ENCODE measurements around the gene MIPOL1. TPM values are rescaled to one million over a fixed set of nuclear protein-coding genes. Genes with fewer than 3 reads are reported as not detected.

MIPOL1 gene
- total and polyA plus RNA-seq, 2 of the 13 experiments (the other 11 are each of a cell fraction or from before 2014, with no cell fraction given) = 8.6 to 34.2 TPM

- TF ChIP-seq ELK4 (CRISPR knock-in tag; IDR thresholded peaks at IDR 0.05; ENCODE audit: borderline replicate concordance) (no peak), NR3C1 (CRISPR knock-in tag; IDR thresholded peaks at IDR 0.05) (no peak), LCORL (IDR thresholded peaks at IDR 0.05) (no peak), LCORL (CRISPR knock-in tag; IDR thresholded peaks at IDR 0.05) (peak; percentile 58; the same call in 1 of the 2 replicates), ZNF460 (CRISPR knock-in tag; IDR thresholded peaks at IDR 0.05; ENCODE audit: borderline replicate concordance) (no peak), THAP8 (CRISPR knock-in tag; IDR thresholded peaks at IDR 0.05; ENCODE audit: borderline replicate concordance) (no peak), FOXO4 (CRISPR knock-in tag; conservative IDR thresholded peaks at IDR 0.05) (peak; percentile 95; the same call in 1 of the 2 replicates), ZEB1 (IDR thresholded peaks at IDR 0.05; ENCODE audit: insufficient replicate concordance, low read depth) (no peak), ZNF674 (CRISPR knock-in tag; IDR thresholded peaks at IDR 0.05; ENCODE audit: low read depth) (0 out of 2 replicates have a peak, but pooled peaks have one; percentile 5), HOXA9 (CRISPR knock-in tag; IDR thresholded peaks at IDR 0.05; ENCODE audit: borderline replicate concordance) (no peak), BORCS8-MEF2B (CRISPR knock-in tag; IDR thresholded peaks at IDR 0.05) (no peak; the same call in 1 of the 2 replicates), ZNF232 (CRISPR knock-in tag; IDR thresholded peaks at IDR 0.05; ENCODE audit: borderline replicate concordance) (0 out of 2 replicates have a peak, but pooled peaks have one; percentile 22)
- TF ChIP-seq, protein P1, sequence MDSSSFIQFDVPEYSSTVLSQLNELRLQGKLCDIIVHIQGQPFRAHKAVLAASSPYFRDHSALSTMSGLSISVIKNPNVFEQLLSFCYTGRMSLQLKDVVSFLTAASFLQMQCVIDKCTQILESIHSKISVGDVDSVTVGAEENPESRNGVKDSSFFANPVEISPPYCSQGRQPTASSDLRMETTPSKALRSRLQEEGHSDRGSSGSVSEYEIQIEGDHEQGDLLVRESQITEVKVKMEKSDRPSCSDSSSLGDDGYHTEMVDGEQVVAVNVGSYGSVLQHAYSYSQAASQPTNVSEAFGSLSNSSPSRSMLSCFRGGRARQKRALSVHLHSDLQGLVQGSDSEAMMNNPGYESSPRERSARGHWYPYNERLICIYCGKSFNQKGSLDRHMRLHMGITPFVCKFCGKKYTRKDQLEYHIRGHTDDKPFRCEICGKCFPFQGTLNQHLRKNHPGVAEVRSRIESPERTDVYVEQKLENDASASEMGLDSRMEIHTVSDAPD (CRISPR knock-in tag; IDR thresholded peaks at IDR 0.05) = 0 out of 2 replicates have a peak, but pooled peaks have one; percentile 22
- TF ChIP-seq, protein P2, sequence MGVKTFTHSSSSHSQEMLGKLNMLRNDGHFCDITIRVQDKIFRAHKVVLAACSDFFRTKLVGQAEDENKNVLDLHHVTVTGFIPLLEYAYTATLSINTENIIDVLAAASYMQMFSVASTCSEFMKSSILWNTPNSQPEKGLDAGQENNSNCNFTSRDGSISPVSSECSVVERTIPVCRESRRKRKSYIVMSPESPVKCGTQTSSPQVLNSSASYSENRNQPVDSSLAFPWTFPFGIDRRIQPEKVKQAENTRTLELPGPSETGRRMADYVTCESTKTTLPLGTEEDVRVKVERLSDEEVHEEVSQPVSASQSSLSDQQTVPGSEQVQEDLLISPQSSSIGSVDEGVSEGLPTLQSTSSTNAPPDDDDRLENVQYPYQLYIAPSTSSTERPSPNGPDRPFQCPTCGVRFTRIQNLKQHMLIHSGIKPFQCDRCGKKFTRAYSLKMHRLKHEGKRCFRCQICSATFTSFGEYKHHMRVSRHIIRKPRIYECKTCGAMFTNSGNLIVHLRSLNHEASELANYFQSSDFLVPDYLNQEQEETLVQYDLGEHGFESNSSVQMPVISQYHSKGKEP (CRISPR knock-in tag; IDR thresholded peaks at IDR 0.05) = peak; percentile 15; the same call in 1 of the 2 replicates
- TF ChIP-seq, protein P3, sequence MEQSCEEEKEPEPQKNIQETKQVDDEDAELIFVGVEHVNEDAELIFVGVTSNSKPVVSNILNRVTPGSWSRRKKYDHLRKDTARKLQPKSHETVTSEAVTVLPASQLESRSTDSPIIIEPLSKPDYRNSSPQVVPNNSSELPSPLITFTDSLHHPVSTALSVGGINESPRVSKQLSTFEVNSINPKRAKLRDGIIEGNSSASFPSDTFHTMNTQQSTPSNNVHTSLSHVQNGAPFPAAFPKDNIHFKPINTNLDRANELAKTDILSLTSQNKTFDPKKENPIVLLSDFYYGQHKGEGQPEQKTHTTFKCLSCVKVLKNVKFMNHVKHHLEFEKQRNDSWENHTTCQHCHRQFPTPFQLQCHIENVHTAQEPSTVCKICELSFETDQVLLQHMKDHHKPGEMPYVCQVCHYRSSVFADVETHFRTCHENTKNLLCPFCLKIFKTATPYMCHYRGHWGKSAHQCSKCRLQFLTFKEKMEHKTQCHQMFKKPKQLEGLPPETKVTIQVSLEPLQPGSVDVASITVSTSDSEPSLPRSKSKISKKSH (CRISPR knock-in tag; IDR thresholded peaks at IDR 0.05; ENCODE audit: borderline replicate concordance) = peak; percentile 55; the same call in 1 of the 2 replicates
- TF ChIP-seq, protein P4, sequence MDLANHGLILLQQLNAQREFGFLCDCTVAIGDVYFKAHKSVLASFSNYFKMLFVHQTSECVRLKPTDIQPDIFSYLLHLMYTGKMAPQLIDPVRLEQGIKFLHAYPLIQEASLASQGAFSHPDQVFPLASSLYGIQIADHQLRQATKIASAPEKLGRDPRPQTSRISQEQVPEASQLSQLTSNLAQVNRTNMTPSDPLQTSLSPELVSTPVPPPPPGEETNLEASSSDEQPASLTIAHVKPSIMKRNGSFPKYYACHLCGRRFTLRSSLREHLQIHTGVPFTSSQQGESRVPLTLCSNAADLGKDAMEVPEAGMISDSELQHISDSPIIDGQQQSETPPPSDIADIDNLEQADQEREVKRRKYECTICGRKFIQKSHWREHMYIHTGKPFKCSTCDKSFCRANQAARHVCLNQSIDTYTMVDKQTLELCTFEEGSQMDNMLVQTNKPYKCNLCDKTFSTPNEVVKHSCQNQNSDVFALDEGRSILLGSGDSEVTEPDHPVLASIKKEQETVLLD (CRISPR knock-in tag; IDR thresholded peaks at IDR 0.05; ENCODE audit: low read depth) = no peak
Measured at GRCh38 chr14:37594971-37595808, 397.5 kb downstream of the MIPOL1 start, which contains the start of the genes FOXA1 and TTC6 (continued).
